Glutamatergic neuron (in vitro differentiated cells): ENCODE measurements around the gene B3GNT7. TPM values are rescaled to one million over a fixed set of nuclear protein-coding genes. Genes with fewer than 3 reads are reported as not detected.
"Not testable (repeated sequence)": the region's sequence is repeated elsewhere in the genome, so short reads cannot be mapped to it uniquely, and the experiment has no call there.

Source experiments
- DNase-seq: peaks from one replicate; pipeline ENCODE4 v3.0.0; 2022
- H3K27ac Mint-ChIP-seq: one replicate; pipeline ENCODE4 v1.8.0; 2020; ENCODE audit warnings: mild to moderate bottlenecking, mixed read lengths, inconsistent platforms; ENCODE audit not compliant: unreplicated experiment
- H3K27me3 Mint-ChIP-seq: one replicate; pipeline ENCODE4 v1.8.0; 2020; ENCODE audit warnings: mild to moderate bottlenecking, moderate library complexity, mixed read lengths, inconsistent platforms; ENCODE audit not compliant: unreplicated experiment
- H3K36me3 Mint-ChIP-seq: one replicate; pipeline ENCODE4 v1.8.0; 2020; ENCODE audit warnings: mild to moderate bottlenecking, mixed read lengths, inconsistent platforms; ENCODE audit not compliant: unreplicated experiment
- H3K4me1 Mint-ChIP-seq: one replicate; pipeline ENCODE4 v1.8.0; 2020; ENCODE audit warnings: mild to moderate bottlenecking, low read depth, mixed read lengths, inconsistent platforms; ENCODE audit not compliant: unreplicated experiment
- H3K4me3 Mint-ChIP-seq: one replicate; pipeline ENCODE4 v1.8.0; 2020; ENCODE audit warnings: mild to moderate bottlenecking, mixed read lengths, inconsistent platforms; ENCODE audit not compliant: unreplicated experiment
- H3K9me3 Mint-ChIP-seq: one replicate; pipeline ENCODE4 v1.8.0; 2020; ENCODE audit warnings: mild to moderate bottlenecking, moderate library complexity, mixed read lengths, inconsistent platforms; ENCODE audit not compliant: unreplicated experiment
- total RNA-seq: library from RNA; stranded (reverse); fragmentation: NEBNext Ultra II Directional; extraction: Animal tissue kit (Norgen Biotek cat#: 25700); gene quantifications from one replicate; pipeline ENCODE4 v1.2.1, GENCODE V29; 2021; ENCODE audit not compliant: unreplicated experiment
- TF ChIP-seq, protein P1 (sequence below): fragments of 200-600 bp; sonication (generic); IDR thresholded peaks from one replicate; pipeline ENCODE4 v1.5.0; 2021; ENCODE audit not compliant: partially characterized antibody, unreplicated experiment

Gene B3GNT7
- total RNA-seq, 1 donor from 2014 or later: 0.27 TPM

DNA sequence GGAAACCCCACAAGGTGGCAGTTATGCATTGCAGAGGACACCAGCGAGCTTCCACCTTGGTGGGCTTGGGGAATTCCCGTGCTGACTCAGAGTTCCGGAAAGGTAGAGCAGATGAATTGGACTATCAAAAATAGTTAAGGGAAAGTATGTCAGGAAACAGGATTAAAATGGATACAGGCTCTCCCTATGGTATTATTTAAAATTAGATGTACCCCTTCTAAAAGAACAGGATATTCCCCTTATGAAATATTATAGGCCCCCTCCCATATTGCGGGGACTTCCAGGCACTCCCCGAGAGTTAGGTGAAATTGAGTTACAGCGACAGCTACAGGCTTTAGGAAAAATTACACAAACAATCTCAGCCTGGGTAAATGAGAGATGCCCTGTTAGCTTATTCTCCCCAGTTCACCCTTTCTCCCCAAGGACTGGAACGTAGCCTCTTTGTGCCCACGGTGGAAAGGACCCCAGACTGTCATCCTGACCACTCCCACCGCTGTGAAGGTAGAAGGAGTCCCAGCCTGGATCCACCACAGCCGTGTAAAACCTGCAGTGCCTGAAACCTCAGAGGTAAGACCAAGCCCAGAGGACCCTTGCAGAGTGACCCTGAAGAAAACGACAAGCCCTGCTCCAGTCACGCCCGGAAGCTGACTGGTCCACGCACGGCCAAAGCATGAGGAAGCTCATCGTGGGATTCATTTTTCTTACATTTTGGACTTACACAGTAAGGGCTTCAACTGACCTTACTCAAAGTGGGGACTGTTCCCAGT, 10.3 kb downstream of the B3GNT7 start:
- not testable (repeated sequence) for H3K27me3 Mint-ChIP-seq, H3K4me1 Mint-ChIP-seq, DNase-seq, H3K27ac Mint-ChIP-seq, H3K4me3 Mint-ChIP-seq, H3K36me3 Mint-ChIP-seq, H3K9me3 Mint-ChIP-seq
- TF ChIP-seq, protein P1, sequence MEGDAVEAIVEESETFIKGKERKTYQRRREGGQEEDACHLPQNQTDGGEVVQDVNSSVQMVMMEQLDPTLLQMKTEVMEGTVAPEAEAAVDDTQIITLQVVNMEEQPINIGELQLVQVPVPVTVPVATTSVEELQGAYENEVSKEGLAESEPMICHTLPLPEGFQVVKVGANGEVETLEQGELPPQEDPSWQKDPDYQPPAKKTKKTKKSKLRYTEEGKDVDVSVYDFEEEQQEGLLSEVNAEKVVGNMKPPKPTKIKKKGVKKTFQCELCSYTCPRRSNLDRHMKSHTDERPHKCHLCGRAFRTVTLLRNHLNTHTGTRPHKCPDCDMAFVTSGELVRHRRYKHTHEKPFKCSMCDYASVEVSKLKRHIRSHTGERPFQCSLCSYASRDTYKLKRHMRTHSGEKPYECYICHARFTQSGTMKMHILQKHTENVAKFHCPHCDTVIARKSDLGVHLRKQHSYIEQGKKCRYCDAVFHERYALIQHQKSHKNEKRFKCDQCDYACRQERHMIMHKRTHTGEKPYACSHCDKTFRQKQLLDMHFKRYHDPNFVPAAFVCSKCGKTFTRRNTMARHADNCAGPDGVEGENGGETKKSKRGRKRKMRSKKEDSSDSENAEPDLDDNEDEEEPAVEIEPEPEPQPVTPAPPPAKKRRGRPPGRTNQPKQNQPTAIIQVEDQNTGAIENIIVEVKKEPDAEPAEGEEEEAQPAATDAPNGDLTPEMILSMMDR: peak; percentile 57

DNA sequence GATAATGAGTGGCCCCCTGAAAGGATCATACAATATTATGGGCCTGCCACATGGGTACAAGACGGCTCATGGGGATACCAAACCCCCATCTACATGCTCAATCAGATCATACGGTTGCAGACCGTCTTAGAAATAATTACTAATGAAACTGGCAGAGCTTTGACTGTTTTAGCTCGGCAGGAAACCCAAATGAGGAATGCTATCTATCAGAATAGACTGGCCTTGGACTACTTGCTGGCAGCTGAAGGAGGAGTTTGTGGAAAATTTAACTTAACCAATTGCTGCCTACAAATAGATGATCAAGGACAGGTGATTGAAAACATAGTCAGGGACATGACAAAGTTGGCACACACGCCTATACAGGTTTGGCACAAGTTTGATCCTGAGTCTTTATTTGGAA, 12.2 kb downstream of the B3GNT7 start:
- not testable (repeated sequence) for DNase-seq, H3K4me3 Mint-ChIP-seq, H3K27ac Mint-ChIP-seq, H3K4me1 Mint-ChIP-seq, H3K36me3 Mint-ChIP-seq, H3K9me3 Mint-ChIP-seq, H3K27me3 Mint-ChIP-seq

DNA sequence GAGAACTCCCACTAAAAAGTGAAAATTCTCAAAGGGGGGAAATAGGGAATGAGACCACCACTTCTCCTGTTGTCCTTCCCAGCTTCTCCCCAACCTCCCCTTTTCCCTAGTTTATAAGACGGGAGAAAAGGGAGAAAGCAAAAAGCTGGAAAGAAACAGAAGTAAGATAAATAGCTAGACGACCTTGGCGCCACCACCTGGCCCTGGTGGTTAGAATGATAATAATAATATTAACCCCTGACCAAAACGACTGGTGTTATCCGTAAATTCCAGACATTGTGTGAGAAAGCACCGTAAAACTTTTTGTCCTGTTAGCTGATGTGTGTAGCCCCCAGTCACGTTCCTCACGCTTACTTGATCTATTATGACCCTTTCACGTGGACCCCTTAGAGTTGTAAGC, 12.8 kb downstream of the B3GNT7 start:
- not testable (repeated sequence) for H3K36me3 Mint-ChIP-seq, DNase-seq, H3K4me1 Mint-ChIP-seq, H3K4me3 Mint-ChIP-seq, H3K9me3 Mint-ChIP-seq, H3K27ac Mint-ChIP-seq, H3K27me3 Mint-ChIP-seq

DNA sequence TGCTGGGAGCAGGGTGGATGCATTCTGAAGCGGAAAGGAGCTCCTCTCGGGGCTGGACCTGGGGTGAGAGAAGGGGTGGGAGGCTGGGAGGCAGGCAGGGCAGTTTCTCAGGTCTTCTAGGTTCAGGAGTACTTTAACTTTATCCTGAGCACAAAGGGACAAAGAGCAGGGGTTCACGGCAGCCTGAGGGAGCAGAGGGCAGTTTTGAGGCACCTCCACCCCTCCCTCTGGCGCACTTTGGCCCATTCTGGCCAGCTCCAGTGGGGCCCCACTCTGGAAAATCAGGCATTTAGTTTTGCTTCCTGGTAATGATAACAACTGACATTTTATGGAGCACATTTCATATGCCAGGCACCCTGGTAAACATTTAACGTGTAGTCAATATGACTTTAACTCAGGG, 14.3 kb downstream of the B3GNT7 start:
- DNase-seq: no peak
- no peak overlapping the region for H3K4me3 Mint-ChIP-seq
- H3K27me3 Mint-ChIP-seq: peaks cover 2% of the 10 kb centered on the region
- no peaks in the 10 kb centered on the region for H3K36me3 Mint-ChIP-seq
- peaks cover 5% of the 10 kb centered on the region for H3K9me3 Mint-ChIP-seq
- TF ChIP-seq, protein P1: no peak
- H3K27ac Mint-ChIP-seq: no peak overlapping the region
- H3K4me1 Mint-ChIP-seq: peaks cover 11% of the 10 kb centered on the region

DNA sequence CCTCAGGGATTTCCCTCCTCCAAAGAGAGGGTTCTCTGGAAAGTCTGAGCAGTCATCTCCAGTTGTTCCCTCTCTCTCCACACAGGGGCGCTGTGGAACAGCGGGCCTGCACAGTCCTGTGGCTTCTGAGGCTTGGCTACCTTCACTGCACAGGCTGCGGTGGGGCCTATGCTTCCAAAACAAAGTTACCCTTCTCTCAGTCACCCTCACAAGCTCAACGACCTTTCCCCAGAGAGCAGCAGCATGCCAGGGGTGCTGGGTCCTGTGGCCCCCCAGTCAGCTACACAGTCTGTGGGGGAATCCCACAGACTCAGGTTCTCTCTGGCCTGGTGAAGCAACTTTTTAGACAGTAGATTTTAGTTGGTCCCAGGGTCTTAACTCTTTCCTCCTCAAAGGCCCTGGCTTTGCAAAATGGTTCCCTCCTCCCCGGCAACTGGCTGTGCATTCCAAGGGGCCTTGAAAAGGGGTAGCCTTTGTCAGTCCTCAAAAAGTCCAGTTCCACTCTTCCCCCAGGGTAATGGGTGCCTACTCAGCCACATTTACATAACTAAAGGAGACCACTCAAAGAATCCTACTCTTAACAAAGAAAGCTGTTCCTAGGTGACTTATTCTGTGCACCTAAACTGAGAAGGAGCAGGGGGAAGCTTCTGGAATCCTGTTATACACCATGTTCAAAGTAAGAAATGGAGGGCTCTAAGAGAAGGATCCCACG, 14.9 kb downstream of the B3GNT7 start:
- H3K36me3 Mint-ChIP-seq: no peaks in the 10 kb centered on the region
- DNase-seq: no peak
- H3K4me1 Mint-ChIP-seq: peaks cover 11% of the 10 kb centered on the region
- H3K9me3 Mint-ChIP-seq: peaks cover 5% of the 10 kb centered on the region
- H3K4me3 Mint-ChIP-seq: no peak overlapping the region
- H3K27ac Mint-ChIP-seq: no peak overlapping the region
- peaks cover 2% of the 10 kb centered on the region for H3K27me3 Mint-ChIP-seq
- TF ChIP-seq, protein P1: peak; percentile 64

DNA sequence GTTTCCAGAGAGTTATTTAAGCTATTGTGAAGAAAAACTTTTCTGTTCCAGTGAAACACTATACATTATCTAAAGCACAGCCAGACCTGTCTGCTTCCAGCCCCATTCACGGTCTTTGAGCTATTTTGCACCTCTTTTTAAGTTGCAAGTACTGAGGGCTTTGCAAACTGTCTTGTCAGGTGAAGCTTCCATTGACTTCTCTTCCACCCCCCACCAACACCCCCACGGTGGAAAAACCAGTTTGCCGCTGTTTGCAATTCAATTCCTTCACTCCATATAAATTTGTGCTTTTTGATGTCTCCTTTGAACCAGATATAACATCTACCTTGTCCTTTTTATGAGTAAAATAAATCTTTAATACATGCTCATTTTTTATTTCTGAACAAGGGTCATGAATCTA, 15.7 kb downstream of the B3GNT7 start:
- Mint-ChIP-seq H3K4me3 (peak overlapping the region; percentile 92), H3K27me3 (peaks cover 2% of the 10 kb centered on the region), H3K4me1 (peaks cover 11% of the 10 kb centered on the region), H3K27ac (no peak overlapping the region), H3K9me3 (peaks cover 5% of the 10 kb centered on the region), H3K36me3 (no peaks in the 10 kb centered on the region)
- DNase-seq: no peak
- TF ChIP-seq, protein P1: no peak
